GM12891 (cell line): ENCODE results near the gene BATF.

ENCODE experiments used
- DNase-seq: peaks from one replicate; pipeline ENCODE4 v3.0.0; 2011; ENCODE audit warnings: low spot score; ENCODE audit not compliant: insufficient read length
- FAIRE-seq: peaks from 2 replicates; lab custom pipeline; 2011; peaks lifted over from hg19 to GRCh38; lab: Jason Lieb, UNC
- PAX5 ChIP-seq: IDR thresholded peaks from 2 replicates; pipeline ENCODE4 v1.6.1; 2011; ENCODE audit warnings: low read length, moderate library complexity, mild to moderate bottlenecking; ENCODE audit not compliant: insufficient read depth, severe bottlenecking
- POLR2A ChIP-seq: IDR thresholded peaks from 2 replicates; pipeline ENCODE4 v1.6.1; 2011; ENCODE audit warnings: low read depth, low read length, control low read depth
- POLR2AphosphoS5 ChIP-seq: IDR thresholded peaks from 2 replicates; pipeline ENCODE4 v1.6.1; 2011; ENCODE audit warnings: low read depth, low read length, control low read depth
- POU2F2 ChIP-seq: IDR thresholded peaks from 2 replicates; pipeline ENCODE4 v1.6.1; 2011; ENCODE audit warnings: low read depth, mild to moderate bottlenecking, control low read depth, low read length, moderate library complexity
- SPI1 ChIP-seq: IDR thresholded peaks from 2 replicates; pipeline ENCODE4 v1.6.1; 2011; ENCODE audit warnings: low read depth, low read length, control low read depth
- TAF1 ChIP-seq: IDR thresholded peaks from 2 replicates; pipeline ENCODE4 v1.6.1; 2011; ENCODE audit warnings: low read depth, low read length, control low read depth

Gene BATF

DNA sequence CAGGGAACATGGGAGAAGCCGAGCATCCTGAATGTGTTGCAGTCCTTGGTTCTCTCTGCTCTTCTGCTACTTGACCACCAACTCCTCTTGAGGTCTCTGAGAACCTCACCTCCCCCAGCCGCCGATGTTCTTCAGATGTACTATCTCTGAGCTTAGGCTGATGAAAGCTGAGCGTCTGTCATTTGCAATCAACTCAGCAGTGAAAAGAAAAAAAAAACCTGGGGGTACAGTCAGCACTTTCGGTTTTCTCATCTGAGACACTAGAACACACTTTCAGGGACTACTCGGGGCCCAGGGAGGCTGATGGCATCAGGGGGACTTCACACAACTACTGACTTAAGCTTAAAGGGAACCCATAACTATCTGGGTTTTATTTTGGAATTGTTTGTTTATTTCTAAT is 46.5 kb downstream of the BATF start:
- FAIRE-seq (no peak), DNase-seq (no peak)
- TF ChIP-seq POLR2AphosphoS5 (no peak), PAX5 (no peak), TAF1 (no peak), POLR2A (no peak), SPI1 (no peak)

DNA sequence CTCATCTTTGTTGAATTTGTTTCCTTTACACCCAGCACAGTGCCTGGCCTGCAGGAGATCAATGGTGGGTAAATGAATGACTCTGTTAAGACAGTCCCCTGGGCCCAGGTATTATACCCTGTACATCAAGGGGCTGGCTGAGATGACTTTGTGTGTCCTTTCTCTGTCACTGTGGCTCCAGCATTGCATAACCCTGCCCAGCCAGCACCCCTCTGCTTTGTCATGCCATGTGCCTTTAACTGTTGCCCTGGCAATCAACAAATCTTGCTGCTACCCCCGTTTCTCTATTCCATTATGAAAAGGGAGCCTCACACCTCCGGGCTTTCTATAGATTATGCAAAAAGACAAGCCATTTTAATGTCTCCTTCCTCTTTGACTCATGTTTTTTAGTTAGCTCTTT is 48.5 kb downstream of the BATF start:
- TF ChIP-seq POU2F2: no peak
- TF ChIP-seq PAX5: no peak
- no peak for TF ChIP-seq POLR2AphosphoS5
- no peak for TF ChIP-seq SPI1
- no peak for TF ChIP-seq POLR2A
- no peak for TF ChIP-seq TAF1
- DNase-seq (no peak), FAIRE-seq (peak; percentile 69)

DNA sequence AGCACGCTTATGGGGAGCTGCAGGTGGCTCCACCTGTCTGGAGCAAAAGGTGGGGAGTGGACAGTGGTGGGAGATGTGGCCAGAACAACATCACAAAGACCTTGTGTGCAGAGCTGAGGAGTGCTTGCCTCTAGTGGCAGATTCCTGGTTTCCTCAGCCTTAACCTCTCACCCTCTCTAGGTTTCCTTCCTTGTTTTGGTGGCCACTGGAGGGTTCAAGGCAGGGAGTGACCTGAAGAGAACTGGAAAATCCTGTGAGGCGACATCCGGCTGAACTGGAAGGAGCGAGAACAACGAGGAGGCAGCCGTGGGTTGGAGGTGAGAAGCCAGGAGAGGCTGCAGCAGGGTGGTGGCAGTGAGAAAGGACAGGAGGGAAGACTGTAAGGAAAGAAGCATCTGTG is 49.8 kb downstream of the BATF start:
- FAIRE-seq (no peak), DNase-seq (no peak)
- TF ChIP-seq POLR2A (no peak), SPI1 (no peak), POLR2AphosphoS5 (no peak), PAX5 (no peak), POU2F2 (no peak), TAF1 (no peak)

DNA sequence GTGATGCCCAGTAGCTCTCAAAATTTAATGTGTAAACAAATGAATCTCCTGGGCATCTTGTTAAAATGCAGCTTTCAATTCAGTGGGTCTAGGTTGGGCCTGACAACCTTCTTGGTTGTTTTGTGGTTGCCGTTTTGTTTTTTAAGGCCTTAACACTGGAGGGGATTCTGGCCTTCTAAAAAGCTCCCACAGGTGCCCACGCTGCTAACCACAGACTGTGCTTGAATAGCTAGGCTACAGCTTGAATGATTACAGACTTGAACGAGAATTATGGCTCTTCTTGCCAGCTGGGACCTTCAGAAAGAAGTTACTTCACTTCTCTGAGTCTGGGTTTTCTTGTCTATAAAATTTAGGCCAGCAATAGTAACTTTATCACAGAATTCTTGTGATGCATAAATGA is 54.8 kb downstream of the BATF start:
- DNase-seq (no peak), FAIRE-seq (no peak)
- TF ChIP-seq POLR2A (no peak), POLR2AphosphoS5 (no peak), PAX5 (no peak), SPI1 (no peak), TAF1 (no peak), POU2F2 (no peak)

DNA sequence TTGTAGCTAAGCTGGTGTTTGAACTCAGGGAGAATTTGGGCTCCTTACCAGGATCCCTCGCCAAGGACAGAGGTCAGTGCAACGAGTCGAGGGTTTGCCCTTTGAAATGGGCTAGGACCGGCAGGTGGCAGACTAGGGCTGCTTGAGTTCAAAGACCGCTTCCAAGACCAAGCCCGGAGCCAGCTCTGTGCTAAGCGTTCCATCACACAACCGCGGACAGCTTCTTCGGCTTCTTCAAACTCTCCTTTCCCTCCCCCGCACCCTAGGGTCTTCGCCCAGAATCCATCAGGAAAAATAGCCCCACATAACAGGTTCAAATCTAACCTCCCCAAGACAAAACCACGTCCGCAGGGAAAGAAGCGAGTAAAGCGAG is 55.4 kb downstream of the BATF start:
- TF ChIP-seq POU2F2 (0 out of 2 replicates have a peak, but pooled peaks have one; percentile 5), SPI1 (no peak)
- DNase-seq (peak; percentile 70), FAIRE-seq (peak; percentile 89)

DNA sequence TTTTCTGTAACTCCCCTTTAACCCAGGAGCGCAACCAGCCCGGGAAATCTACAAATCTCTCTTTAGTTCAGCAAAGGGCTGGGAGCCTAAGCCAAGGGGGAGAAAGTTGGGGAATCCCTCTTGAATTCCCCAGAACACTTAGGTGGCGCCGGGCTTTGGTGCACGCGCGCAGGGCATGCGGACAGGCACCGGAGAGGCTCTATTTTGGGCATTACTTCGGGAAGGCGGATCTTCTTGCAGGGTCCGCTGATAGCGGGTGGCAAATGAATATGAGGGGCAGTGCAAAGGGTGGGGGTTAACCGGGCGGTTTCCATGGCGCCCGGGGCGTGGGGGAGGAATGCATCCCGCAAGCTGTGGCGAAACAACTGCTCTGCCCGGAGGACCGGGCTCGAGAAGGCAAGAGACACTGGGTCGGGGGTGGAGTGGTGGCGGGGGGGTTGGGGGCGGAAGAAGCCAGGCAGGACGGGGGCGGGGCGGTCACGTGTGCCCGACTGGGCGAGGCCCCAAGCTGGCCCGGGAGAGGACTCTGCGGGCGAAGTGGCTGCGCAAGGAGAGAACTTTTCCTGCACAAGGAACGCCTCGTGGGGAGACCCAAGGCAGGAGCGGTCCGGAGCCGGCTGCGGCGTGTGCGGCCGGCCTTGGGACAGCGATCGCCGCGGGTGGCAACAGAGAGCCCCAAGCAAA is 56.0 kb downstream of the BATF start, which contains the start of gene FLVCR2:
Gene FLVCR2, plus strand, starts transcription at position 519 of the 684 bp plus-strand sequence. CDS start 353 bp downstream, outside the sequence.
- FAIRE-seq (peak; percentile 28), DNase-seq (peak; percentile 74)
- TF ChIP-seq TAF1: no peak
- TF ChIP-seq POU2F2: 0 out of 2 replicates have a peak, but pooled peaks have one; percentile 2

DNA sequence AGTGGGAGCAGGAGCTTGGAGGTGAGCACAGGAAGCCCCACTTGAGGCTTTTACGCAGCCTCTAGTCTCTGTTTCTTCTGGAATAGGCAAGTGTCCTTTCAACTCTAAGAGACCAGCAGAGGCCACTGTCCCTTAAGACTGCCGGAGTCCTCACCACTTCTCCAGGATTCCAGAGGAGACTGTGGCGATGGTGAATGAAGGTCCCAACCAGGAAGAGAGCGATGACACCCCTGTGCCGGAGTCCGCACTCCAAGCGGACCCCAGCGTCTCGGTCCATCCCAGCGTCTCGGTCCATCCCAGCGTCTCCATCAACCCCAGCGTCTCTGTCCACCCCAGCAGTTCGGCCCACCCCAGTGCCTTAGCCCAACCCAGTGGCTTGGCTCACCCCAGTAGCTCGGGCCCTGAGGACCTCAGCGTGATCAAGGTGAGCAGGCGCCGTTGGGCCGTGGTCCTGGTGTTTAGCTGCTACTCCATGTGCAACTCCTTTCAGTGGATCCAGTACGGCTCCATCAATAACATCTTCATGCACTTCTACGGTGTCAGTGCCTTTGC is 56.6 kb downstream of the BATF start:
- no peak for TF ChIP-seq POU2F2
- TF ChIP-seq POLR2AphosphoS5: no peak
- TF ChIP-seq PAX5: no peak
- TF ChIP-seq SPI1: no peak
- TF ChIP-seq POLR2A: no peak
- peak; percentile 52 for FAIRE-seq

DNA sequence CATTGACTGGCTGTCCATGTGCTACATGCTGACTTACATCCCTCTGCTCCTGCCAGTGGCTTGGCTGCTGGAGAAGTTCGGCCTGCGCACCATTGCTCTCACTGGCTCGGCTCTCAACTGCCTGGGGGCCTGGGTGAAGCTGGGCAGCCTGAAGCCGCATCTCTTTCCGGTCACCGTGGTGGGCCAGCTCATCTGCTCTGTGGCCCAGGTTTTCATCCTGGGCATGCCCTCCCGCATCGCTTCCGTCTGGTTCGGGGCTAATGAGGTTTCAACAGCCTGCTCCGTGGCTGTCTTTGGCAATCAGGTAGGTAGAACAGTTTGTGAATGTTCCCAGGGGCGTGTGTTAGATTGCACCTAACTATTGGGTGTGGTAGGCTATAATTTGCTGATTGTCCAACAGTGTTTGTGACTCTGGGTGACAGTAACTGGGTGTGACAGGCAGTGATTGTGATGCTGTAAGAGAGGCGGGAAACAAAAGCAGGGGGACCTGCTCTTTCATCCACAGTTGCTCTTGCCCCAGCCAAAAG is 57.1 kb downstream of the BATF start:
- DNase-seq (no peak), FAIRE-seq (no peak)
- TF ChIP-seq POU2F2 (no peak), TAF1 (no peak), PAX5 (no peak)

More for the DNA sequence above, 56.6 kb downstream of the BATF start:
- no peak for DNase-seq

DNA sequence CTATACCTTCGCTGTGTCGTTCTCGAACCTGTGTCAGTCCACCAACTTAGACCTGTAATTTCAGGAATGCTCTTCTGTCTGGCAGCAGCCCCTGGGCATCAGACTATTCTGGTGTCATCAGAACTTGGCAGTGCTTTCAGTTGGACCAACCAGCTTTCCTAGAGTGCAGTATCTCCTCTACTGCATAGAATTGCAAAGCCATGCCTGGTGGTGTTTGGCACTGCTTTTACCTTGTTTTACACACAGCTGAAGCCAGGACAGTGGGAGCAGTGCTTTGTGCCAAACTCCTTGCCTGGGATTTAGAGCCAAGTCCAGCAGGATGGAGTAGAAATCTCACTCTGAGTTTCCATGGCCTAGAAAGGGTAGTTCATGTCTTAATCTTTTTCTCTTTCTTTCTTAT is 57.6 kb downstream of the BATF start:
- no peak for TF ChIP-seq SPI1
- TF ChIP-seq POU2F2: no peak
- TF ChIP-seq TAF1: no peak
- TF ChIP-seq PAX5: no peak
- TF ChIP-seq POLR2A: no peak
- DNase-seq (no peak), FAIRE-seq (no peak)

DNA sequence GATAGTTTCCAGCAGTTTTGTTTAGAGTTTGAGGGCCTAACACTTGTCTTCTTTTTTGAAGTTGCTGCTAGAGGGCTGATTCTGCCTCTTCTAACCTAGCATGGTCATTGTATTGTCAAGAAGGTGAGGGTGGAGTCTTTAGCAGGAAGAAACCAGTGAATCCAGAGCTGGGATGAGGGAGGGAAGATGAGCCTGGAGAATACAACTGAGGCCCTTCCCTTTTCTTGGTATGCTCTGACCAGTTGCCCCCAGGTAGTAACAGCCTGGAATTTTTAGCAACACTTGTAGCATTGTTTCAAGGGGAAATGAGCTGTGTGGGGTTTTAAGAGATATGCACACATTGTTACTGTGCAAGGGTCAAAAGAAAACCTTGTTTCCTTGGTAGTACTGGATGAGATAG is 65.1 kb downstream of the BATF start:
- DNase-seq (no peak), FAIRE-seq (no peak)
- TF ChIP-seq SPI1 (no peak), POLR2A (no peak), POLR2AphosphoS5 (no peak), TAF1 (no peak), POU2F2 (no peak), PAX5 (no peak)

DNA sequence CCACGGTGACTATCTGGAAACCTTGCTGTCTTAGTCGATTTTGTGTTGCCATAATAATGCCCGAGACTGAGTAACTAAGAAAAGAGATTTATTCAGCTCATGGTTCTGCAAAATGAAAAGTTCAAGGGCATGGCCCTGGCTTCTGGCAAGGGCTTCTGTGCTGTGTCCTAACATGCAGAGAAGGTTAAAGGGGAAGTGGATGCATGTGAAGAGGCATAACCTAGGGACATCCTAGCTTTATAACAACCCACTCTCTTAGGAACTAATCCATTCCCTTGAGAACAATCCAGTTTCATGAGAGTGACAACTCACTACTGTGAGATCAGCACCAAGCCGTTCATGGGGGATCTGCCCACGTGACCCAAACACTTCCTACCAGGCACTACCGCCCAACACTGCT is 67.7 kb downstream of the BATF start:
- FAIRE-seq (no peak), DNase-seq (no peak)
- no peak for TF ChIP-seq POLR2AphosphoS5
- TF ChIP-seq TAF1: no peak
- TF ChIP-seq PAX5: no peak
- TF ChIP-seq SPI1: no peak
- TF ChIP-seq POLR2A: no peak
- TF ChIP-seq POU2F2: no peak
